Caco-2 (cell line): ENCODE results near the gene IQCC. TPM values are rescaled to one million over a fixed set of nuclear protein-coding genes. Genes with fewer than 3 reads are reported as not detected.

Experiments
- BruUV-seq: library from RNA; stranded (reverse); fragments of 400-500 nt; replicated peaks from 2 replicates; lab custom pipeline; 2021; lab: Mats Ljungman, UMichigan
- CTCF ChIA-PET: fragments of 300-600 bp; sonication (Branson Sonifier 250); formaldehyde crosslinking; loops from one replicate; lab custom pipeline; 2022; ENCODE audit warnings: antibody characterized with exemption; lab: Charles Lee
- POLR2A ChIA-PET: fragments of 300-600 bp; sonication (Branson Sonifier 250); formaldehyde crosslinking; loops from one replicate; lab custom pipeline; 2022; ENCODE audit warnings: antibody characterized with exemption; lab: Charles Lee
- DNase-seq, 2 experiments: peaks; one replicate each; pipeline versions ENCODE4 v3.0.0 to v3.0.0-alpha.2; 2020 to 2022
- H3K27me3 ChIP-seq: replicated peaks from 2 replicates; pipeline ENCODE4 v1.6.0; 2011; ENCODE audit warnings: low read length; ENCODE audit not compliant: control insufficient read depth, insufficient read depth
- H3K36me3 ChIP-seq: 2 replicates; pipeline ENCODE4 v1.5.1; 2011; ENCODE audit warnings: low read length; ENCODE audit not compliant: control insufficient read depth, insufficient read depth
- H3K4me1 ChIP-seq: fragments of 250-450 bp; sonication (Bioruptor Pico); 2 replicates; pipeline ENCODE4 v1.5.1; 2020; ENCODE audit warnings: mild to moderate bottlenecking
- H3K4me3 ChIP-seq: 2 replicates; pipeline ENCODE4 v1.5.1; 2011; ENCODE audit warnings: low read depth, mild to moderate bottlenecking, control low read depth, low read length
- H3K9me3 ChIP-seq: fragments of 250-450 bp; sonication (Bioruptor Pico); 2 replicates; pipeline ENCODE4 v1.5.1; 2020; ENCODE audit warnings: mild to moderate bottlenecking, moderate library complexity
- H3K27ac Mint-ChIP-seq: one replicate; pipeline ENCODE4 v1.8.0; 2022; ENCODE audit warnings: mixed read lengths; ENCODE audit not compliant: unreplicated experiment
- H3K27me3 Mint-ChIP-seq: one replicate; pipeline ENCODE4 v1.8.0; 2022; ENCODE audit warnings: mixed read lengths; ENCODE audit not compliant: insufficient read depth, unreplicated experiment
- H3K36me3 Mint-ChIP-seq: one replicate; pipeline ENCODE4 v1.8.0; 2022; ENCODE audit warnings: mild to moderate bottlenecking, mixed read lengths; ENCODE audit not compliant: insufficient read depth, unreplicated experiment
- H3K4me1 Mint-ChIP-seq: one replicate; pipeline ENCODE4 v1.8.0; 2022; ENCODE audit warnings: low read depth, mixed read lengths; ENCODE audit not compliant: unreplicated experiment
- H3K4me3 Mint-ChIP-seq: one replicate; pipeline ENCODE4 v1.8.0; 2022; ENCODE audit warnings: mild to moderate bottlenecking, moderate library complexity, mixed read lengths; ENCODE audit not compliant: unreplicated experiment
- H3K9me3 Mint-ChIP-seq: one replicate; pipeline ENCODE4 v1.8.0; 2022; ENCODE audit warnings: mixed read lengths; ENCODE audit not compliant: unreplicated experiment
- intact Hi-C: fragments of 100-400 bp; cut with micrococcal nuclease; formaldehyde crosslinking; loops from one replicate; pipeline ENCODE4 v1.10.0; 2022; ENCODE audit not compliant: unreplicated experiment
- total RNA-seq: library from RNA; stranded (reverse); gene quantifications from 2 replicates; pipeline ENCODE4 v1.2.3, GENCODE V29; 2022
- TF ChIP-seq, protein P1 (sequence below), 2 experiments: fragments of 200-600 bp in 1 of 2; IDR thresholded peaks; 1 replicate in 1 of 2; 2 replicates in 1 of 2; pipeline versions ENCODE4 v1.5.1 to v1.8.0; 2011 to 2022; ENCODE audit warnings: antibody characterized with exemption in 1 of 2, control low read depth in 1 of 2, inconsistent platforms in 1 of 2, low read depth in 1 of 2, low read length in 1 of 2, mild to moderate bottlenecking in 1 of 2, moderate library complexity in 1 of 2; ENCODE audit not compliant: insufficient read depth in 1 of 2, severe bottlenecking in 1 of 2, unreplicated experiment in 1 of 2

The IQCC gene
- total RNA-seq, 1 experiment from 2014 or later = 3.4 TPM

DNA sequence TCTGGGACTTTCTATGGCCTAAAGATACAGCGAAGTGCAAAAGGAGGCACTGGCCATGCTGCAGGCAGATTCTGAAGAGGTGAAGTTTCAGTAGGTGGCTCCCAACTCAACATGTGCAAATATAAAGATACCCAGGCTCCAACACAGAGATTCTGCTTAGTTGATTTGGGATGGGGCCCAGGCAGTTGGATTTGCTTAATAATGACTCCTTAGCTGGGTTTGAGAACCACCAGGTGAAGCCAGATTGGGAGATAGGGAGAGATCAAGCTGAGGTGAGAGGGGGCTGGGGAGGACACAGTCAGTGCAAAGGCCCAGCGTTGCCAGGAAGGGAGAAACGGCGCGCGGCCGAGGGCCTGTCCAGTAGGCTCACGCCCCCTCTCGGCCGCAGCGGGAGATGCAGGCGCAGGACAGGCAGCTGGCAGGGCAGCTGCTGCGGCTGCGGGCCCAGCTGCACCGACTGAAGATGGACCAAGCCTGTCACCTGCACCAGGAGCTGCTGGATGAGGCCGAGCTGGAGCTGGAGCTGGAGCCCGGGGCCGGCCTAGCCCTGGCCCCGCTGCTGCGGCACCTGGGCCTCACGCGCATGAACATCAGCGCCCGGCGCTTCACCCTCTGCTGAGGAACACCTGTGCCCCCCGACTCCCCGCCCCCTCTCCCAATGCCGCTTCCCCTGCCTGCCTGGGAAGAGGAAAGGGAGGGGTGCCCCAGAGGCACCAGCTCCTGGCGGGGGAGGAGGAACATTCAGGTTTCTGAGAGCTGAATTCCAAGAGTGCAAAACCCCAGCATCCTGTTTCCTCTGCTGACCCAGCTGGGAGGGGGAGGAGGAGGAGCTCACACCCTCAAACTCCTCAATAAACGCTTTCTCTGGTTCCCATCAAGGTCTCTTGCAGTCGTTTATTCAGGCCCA, 42.8 kb downstream of the IQCC start:
- H3K4me1 ChIP-seq = no peaks in the 10 kb centered on the region
- CTCF ChIA-PET = no interaction called here
- Mint-ChIP-seq H3K36me3 (no peaks in the 10 kb centered on the region), H3K27me3 (no peaks in the 10 kb centered on the region), H3K4me1 (no peaks in the 10 kb centered on the region), H3K9me3 (no peaks in the 10 kb centered on the region), H3K4me3 (no peak overlapping the region), H3K27ac (no peak overlapping the region)
- POLR2A ChIA-PET = interaction anchor here (0.6 kb wide), 1 partner anchor 9 kb away, joined by 3 read pairs; no protein-coding TSS in a partner anchor
- H3K36me3 ChIP-seq = no peaks in the 10 kb centered on the region
- no peak overlapping the region for H3K4me3 ChIP-seq
- H3K9me3 ChIP-seq = no peaks in the 10 kb centered on the region
- intact Hi-C loops = no loop called here
- BruUV-seq = no TSS peak
- no peaks in the 10 kb centered on the region for H3K27me3 ChIP-seq
- peak; percentile 47 to 48 for DNase-seq
- TF ChIP-seq, protein P1, sequence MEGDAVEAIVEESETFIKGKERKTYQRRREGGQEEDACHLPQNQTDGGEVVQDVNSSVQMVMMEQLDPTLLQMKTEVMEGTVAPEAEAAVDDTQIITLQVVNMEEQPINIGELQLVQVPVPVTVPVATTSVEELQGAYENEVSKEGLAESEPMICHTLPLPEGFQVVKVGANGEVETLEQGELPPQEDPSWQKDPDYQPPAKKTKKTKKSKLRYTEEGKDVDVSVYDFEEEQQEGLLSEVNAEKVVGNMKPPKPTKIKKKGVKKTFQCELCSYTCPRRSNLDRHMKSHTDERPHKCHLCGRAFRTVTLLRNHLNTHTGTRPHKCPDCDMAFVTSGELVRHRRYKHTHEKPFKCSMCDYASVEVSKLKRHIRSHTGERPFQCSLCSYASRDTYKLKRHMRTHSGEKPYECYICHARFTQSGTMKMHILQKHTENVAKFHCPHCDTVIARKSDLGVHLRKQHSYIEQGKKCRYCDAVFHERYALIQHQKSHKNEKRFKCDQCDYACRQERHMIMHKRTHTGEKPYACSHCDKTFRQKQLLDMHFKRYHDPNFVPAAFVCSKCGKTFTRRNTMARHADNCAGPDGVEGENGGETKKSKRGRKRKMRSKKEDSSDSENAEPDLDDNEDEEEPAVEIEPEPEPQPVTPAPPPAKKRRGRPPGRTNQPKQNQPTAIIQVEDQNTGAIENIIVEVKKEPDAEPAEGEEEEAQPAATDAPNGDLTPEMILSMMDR (IDR thresholded peaks at IDR 0.05; ENCODE audit: insufficient read depth in 1 of 2, low read depth in 1 of 2, low read length in 1 of 2, severe bottlenecking in 1 of 2, unreplicated experiment in 1 of 2) = peak; percentile 23 to 25

DNA sequence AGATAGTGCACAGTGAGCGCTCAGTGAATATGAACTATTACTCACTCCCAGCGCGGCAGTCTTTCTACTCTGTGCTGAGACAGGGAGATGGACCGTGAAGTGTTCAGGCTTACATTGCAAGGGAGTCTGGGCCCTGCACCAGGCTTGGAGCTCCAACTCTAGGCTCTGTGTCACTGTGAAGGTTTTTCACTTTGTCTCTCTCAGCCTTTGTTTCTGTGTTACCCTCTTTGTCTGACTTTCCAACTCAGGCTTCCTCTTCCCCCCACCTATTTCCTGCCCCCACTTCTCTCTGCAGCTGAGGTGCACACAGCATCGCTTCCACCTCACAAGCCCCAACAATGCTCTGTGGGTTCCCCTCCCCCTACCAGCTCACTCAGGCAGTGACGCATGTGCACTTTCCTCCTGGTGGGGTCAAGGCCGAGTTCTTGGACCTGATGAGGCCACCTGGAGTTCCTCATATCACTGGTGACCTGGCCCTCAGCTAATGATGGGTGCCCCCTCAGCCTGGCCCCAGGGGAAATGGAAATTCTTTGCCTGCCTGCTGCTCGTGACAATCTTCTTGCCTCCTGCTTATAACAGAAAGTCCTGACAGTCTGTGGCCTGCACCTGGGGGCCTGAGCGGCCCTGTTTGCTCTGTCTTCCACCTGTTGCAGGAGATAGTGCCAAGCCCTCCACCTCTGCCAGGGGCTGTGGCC, 44.5 kb downstream of the IQCC start:
- no peaks in the 10 kb centered on the region for H3K27me3 Mint-ChIP-seq
- no TSS peak for BruUV-seq
- Histone ChIP-seq H3K36me3 (no peaks in the 10 kb centered on the region), H3K4me1 (no peaks in the 10 kb centered on the region), H3K4me3 (no peak overlapping the region), H3K27me3 (no peaks in the 10 kb centered on the region), H3K9me3 (no peaks in the 10 kb centered on the region)
- ChIA-PET POLR2A (interaction anchor here (0.5 kb wide), 1 partner anchor 30 kb away, joined by 6 read pairs; no protein-coding TSS in a partner anchor), CTCF (no interaction called here)
- no peaks in the 10 kb centered on the region for H3K4me1 Mint-ChIP-seq
- no peaks in the 10 kb centered on the region for H3K9me3 Mint-ChIP-seq
- no peak overlapping the region for H3K27ac Mint-ChIP-seq
- no peaks in the 10 kb centered on the region for H3K36me3 Mint-ChIP-seq
- intact Hi-C loops = no loop called here
- no peak for DNase-seq
- TF ChIP-seq, protein P1 (IDR thresholded peaks at IDR 0.05; ENCODE audit: insufficient read depth in 1 of 2, low read depth in 1 of 2, low read length in 1 of 2, severe bottlenecking in 1 of 2, unreplicated experiment in 1 of 2) = no peak
- no peak overlapping the region for H3K4me3 Mint-ChIP-seq

DNA sequence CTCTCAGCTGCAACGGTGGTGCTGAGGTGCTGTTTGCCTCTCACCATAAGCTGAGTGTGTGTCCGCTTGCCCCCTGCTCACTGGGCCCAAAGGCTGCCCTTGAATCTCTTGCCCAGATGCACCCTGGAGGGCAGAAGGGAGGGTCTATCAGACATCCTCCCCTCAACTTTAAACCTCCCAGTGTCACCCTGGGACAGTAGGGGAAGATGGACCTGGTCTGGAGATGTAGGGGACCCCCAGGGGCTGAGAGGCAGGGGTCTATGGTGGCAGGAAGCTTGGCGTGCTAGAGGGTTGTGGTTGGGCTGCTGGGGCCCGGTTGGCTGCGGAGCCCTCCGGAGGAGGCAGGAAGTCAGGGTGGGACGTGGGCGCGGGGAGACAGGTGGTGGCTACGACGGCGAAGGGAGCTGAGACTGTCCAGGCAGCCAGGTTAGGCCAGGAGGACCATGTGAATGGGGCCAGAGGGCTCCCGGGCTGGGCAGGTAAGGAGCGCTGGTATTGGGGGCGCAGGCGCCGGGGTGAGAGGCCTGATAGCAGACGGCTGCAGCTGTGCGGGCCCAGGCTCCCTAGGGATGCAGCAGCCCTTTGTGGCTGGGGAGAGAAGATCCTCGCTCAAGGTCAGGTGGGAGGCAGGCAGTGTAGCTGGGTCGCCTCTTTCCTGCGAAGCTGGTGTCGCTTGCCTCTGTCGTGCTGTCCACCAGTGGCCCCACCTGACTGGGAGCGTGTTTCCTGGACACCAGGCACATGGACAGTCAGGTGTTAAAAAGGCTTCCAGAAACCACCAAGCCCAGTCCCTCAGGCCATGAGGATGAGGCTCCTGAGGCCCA, 45.6 kb downstream of the IQCC start, which contains the start of gene LCK:
TSS of gene LCK (plus strand) at position 373 of the 824 bp plus-strand sequence. CDS start 23,065 bp downstream, outside the sequence.
- Mint-ChIP-seq H3K4me1 (no peaks in the 10 kb centered on the region), H3K36me3 (no peaks in the 10 kb centered on the region), H3K4me3 (no peak within 1 kb of the TSS), H3K27me3 (no peaks in the 10 kb centered on the region), H3K27ac (no peak within 1 kb of the TSS), H3K9me3 (no peaks in the 10 kb centered on the region)
- no peaks in the 10 kb centered on the region for H3K36me3 ChIP-seq
- H3K4me1 ChIP-seq = no peaks in the 10 kb centered on the region
- no peak for DNase-seq
- intact Hi-C loops = no loop called here
- TF ChIP-seq, protein P1 (IDR thresholded peaks at IDR 0.05; ENCODE audit: insufficient read depth in 1 of 2, low read depth in 1 of 2, low read length in 1 of 2, severe bottlenecking in 1 of 2, unreplicated experiment in 1 of 2) = no peak
- no peaks in the 10 kb centered on the region for H3K27me3 ChIP-seq
- no TSS peak for BruUV-seq
- CTCF ChIA-PET = no interaction called here
- no peak within 1 kb of the TSS for H3K4me3 ChIP-seq
- POLR2A ChIA-PET = interaction anchor here (0.6 kb wide), 1 partner anchor 25 kb away, joined by 4 read pairs; no protein-coding TSS in a partner anchor
- no peaks in the 10 kb centered on the region for H3K9me3 ChIP-seq
